Measurements from ENCODE around the gene LGALS3BP. TPM values are rescaled to one million over a fixed set of nuclear protein-coding genes. Genes with fewer than 3 reads are reported as not detected.

The LGALS3BP gene
- total and polyA plus RNA-seq, 2 of the 8 experiments (the other 6 are each of a cell fraction or from before 2014, with no cell fraction given): 56.1 to 61.6 TPM

- H3K9ac ChIP-seq (replicated peaks in 1 of 4; ENCODE audit: extremely low read depth in 1 of 4, low read depth in 3 of 4, low read length in 3 of 4): no peak overlapping the region
- no peak overlapping the region for H2BK120ac ChIP-seq (replicated peaks; ENCODE audit: low read depth, low read length)
- no peak overlapping the region for H3K4me3 ChIP-seq (ENCODE audit: extremely low read depth in 1 of 4, insufficient read depth in 2 of 4, low read depth in 3 of 4, low read length in 4 of 4)
- peaks cover 0 to 22% (median 16%) of the 10 kb centered on the region in 4 experiments; a peak in 6 of 7 replicates for H3K27me3 ChIP-seq (replicated peaks in 1 of 4; ENCODE audit: control insufficient read depth in 3 of 4, extremely low read depth in 1 of 4, insufficient read depth in 3 of 4, low read length in 3 of 4)
- H3K18ac ChIP-seq (ENCODE audit: extremely low read depth, low read length): no peak overlapping the region
- no peaks in the 10 kb centered on the region for H3K23me2 ChIP-seq (ENCODE audit: low read depth, low read length)
- no peak overlapping the region for H3K56ac ChIP-seq (replicated peaks; ENCODE audit: insufficient read length, low read depth, low read length)
- no peak overlapping the region for H3K14ac ChIP-seq (ENCODE audit: insufficient read length)
- no peak for TF ChIP-seq TAF7 (optimal IDR thresholded peaks at IDR 0.05; ENCODE audit: borderline replicate concordance, low read depth, low read length)
- no peak for TF ChIP-seq RNF2 (IDR thresholded peaks at IDR 0.05; ENCODE audit: borderline replicate concordance, low read depth, low read length, missing control alignments, poor library complexity, severe bottlenecking)
- TF ChIP-seq EGR1 (IDR thresholded peaks at IDR 0.05; ENCODE audit: borderline replicate concordance, low read depth, low read length): no peak
- TF ChIP-seq POLR2AphosphoS5 (IDR thresholded peaks at IDR 0.05; ENCODE audit: low read depth, low read length): no peak
- TF ChIP-seq TEAD4 (IDR thresholded peaks at IDR 0.05; ENCODE audit: low read depth, low read length): no peak
- no peak for TF ChIP-seq NANOG (IDR thresholded peaks at IDR 0.05; ENCODE audit: insufficient read depth, low read depth, low read length, poor library complexity, severe bottlenecking)
- no peak for TF ChIP-seq GTF2F1 (IDR thresholded peaks at IDR 0.05; ENCODE audit: borderline replicate concordance, low read depth, low read length)
- no peak for TF ChIP-seq TCF12 (IDR thresholded peaks at IDR 0.05; ENCODE audit: low read depth, low read length)
- TF ChIP-seq SIX5 (IDR thresholded peaks at IDR 0.05; ENCODE audit: low read depth, low read length): no peak
- TF ChIP-seq RFX5 (IDR thresholded peaks at IDR 0.05; ENCODE audit: borderline replicate concordance, low read depth, low read length): no peak
- no peak for TF ChIP-seq RXRA (IDR thresholded peaks at IDR 0.05; ENCODE audit: insufficient read depth, low read depth, low read length)
- no peak overlapping the region for H3K4me2 ChIP-seq (ENCODE audit: insufficient read depth in 1 of 2, low read depth in 2 of 2, low read length in 2 of 2)
- H2AFZ ChIP-seq (ENCODE audit: low read length): no peak overlapping the region
- no peak overlapping the region for H3K4ac ChIP-seq (replicated peaks; ENCODE audit: insufficient read length, low read depth, low read length)
- CTCF ChIA-PET (ENCODE audit: partially characterized antibody): interaction anchor here (0.6 to 1.3 kb wide), 6 partner anchors 10 to 148 kb away, joined by 3 to 4 read pairs (median 3); no protein-coding TSS in a partner anchor
- H3K9me3 ChIP-seq (ENCODE audit: insufficient read depth in 2 of 2, low read depth in 1 of 2, low read length in 1 of 2): no peaks in the 10 kb centered on the region
- H4K20me1 ChIP-seq (replicated peaks in 1 of 2; ENCODE audit: control insufficient read depth in 1 of 2, insufficient read depth in 2 of 2, low read length in 2 of 2): peaks cover 19 to 42% of the 10 kb centered on the region in 2 experiments
- no peak overlapping the region for H2BK5ac ChIP-seq (ENCODE audit: low read depth, low read length)
- H2BK20ac ChIP-seq (ENCODE audit: low read length): no peak overlapping the region
- WGBS, 2 experiments (ENCODE audit: extremely low coverage in 1 of 2, insufficient coverage in 1 of 2, insufficient read length in 1 of 2, insufficient replicate concordance in 2 of 2, low coverage in 1 of 2, low lambda C conversion rate in 2 of 2, missing lambda C conversion rate in 1 of 2): 95% methylated on average over 16 of the region's 16 CpGs; no CpG with 5 or more reads in 1 of the 2 experiments
- H2BK12ac ChIP-seq (ENCODE audit: low read depth, low read length): no peak overlapping the region
- 0 out of 4 replicates have a peak, but pooled peaks cover 0 to 4% of the 10 kb centered on the region in 2 experiments for H3K79me2 ChIP-seq (ENCODE audit: control insufficient read depth in 1 of 2, insufficient read depth in 2 of 2, low read length in 2 of 2)
- H4K91ac ChIP-seq (replicated peaks; ENCODE audit: insufficient read length, low read length): no peak overlapping the region
- DNase-seq (ENCODE audit: low read depth in 1 of 2, low spot score in 2 of 2) (no peak), FAIRE-seq (no peak)
- H4K5ac ChIP-seq (ENCODE audit: insufficient read length, low read depth, low read length): no peak overlapping the region
- H2AK5ac ChIP-seq (ENCODE audit: low read depth, low read length): no peak overlapping the region
- no peaks in the 10 kb centered on the region; a peak in 1 of 7 replicates for H3K4me1 ChIP-seq (replicated peaks in 1 of 4; ENCODE audit: control insufficient read depth in 3 of 4, insufficient read depth in 4 of 4, low read length in 3 of 4)
- H3K79me1 ChIP-seq (ENCODE audit: low read depth, low read length): no peaks in the 10 kb centered on the region; the same call in 1 of the 2 replicates
- H3K23ac ChIP-seq (ENCODE audit: insufficient read length): no peak overlapping the region
- POLR2A ChIA-PET (ENCODE audit: partially characterized antibody): no interaction called here
- no peak overlapping the region for H4K8ac ChIP-seq (ENCODE audit: extremely low read depth, insufficient read depth, low read length)
- H3K27ac ChIP-seq (ENCODE audit: low read depth, low read length): no peak overlapping the region
- H3K36me3 ChIP-seq (ENCODE audit: control insufficient read depth in 2 of 4, insufficient read depth in 4 of 4, low read length in 3 of 4): peaks cover 0 to 6% (median 2%) of the 10 kb centered on the region in 4 experiments; a peak in 3 of 8 replicates
- H2BK15ac ChIP-seq (ENCODE audit: low read length): no peak overlapping the region
Observed at GRCh38 chr17:78996781-78997201, 17.1 kb upstream of the LGALS3BP start.

All from H1 (cell line).